Esophagus squamous epithelium (tissue), 5 donors: ENCODE results near the gene SCAI. TPM values are rescaled to one million over a fixed set of nuclear protein-coding genes. Genes with fewer than 3 reads are reported as not detected.
"Not testable (repeated sequence)": the region's sequence is repeated elsewhere in the genome, so short reads cannot be mapped to it uniquely, and the experiment has no call there.

Experiments
- DNase-seq: peaks from one replicate; lab custom pipeline; 2025; lab: John Stamatoyannopoulos, UW
- H3K27ac ChIP-seq, 4 donors: fragments of 200-600 bp; sonication (generic); one replicate each; pipeline ENCODE4 v1.5.1; 2016 to 2019; ENCODE audit warnings: mild to moderate bottlenecking in 1 of 4
- H3K27me3 ChIP-seq, 4 donors: fragments of 200-600 bp; sonication (generic); 1 replicate in 3 of 4; 2 replicates in 1 of 4; pipeline versions ENCODE4 v1.5.1 to v1.6.0; 2017 to 2021; ENCODE audit warnings: antibody characterized with exemption in 1 of 4
- H3K36me3 ChIP-seq, 3 donors: fragments of 200-600 bp; sonication (generic); one replicate each; pipeline ENCODE4 v1.5.1; 2016 to 2019
- H3K4me1 ChIP-seq, 3 donors: fragments of 200-600 bp; sonication (generic); one replicate each; pipeline ENCODE4 v1.5.1; 2017 to 2019
- H3K4me3 ChIP-seq, 4 donors: fragments of 200-600 bp; sonication (generic); 1 replicate in 3 of 4; 2 replicates in 1 of 4; pipeline ENCODE4 v1.5.1; 2016 to 2019; ENCODE audit warnings: mild to moderate bottlenecking in 2 of 4, moderate library complexity in 1 of 4
- H3K9me3 ChIP-seq, 3 donors: fragments of 200-600 bp; sonication (generic); one replicate each; pipeline ENCODE4 v1.5.1; 2016 to 2019
- CTCF ChIP-seq, 6 experiments: fragments of 450-650 bp in 4 of 6; fragments of 200-600 bp in 2 of 6; sonication (generic) in 2 of 6; IDR thresholded peaks; one replicate each; pipeline ENCODE4 v1.5.1; 2016 to 2019; ENCODE audit warnings: antibody characterized with exemption in 6 of 6, mild to moderate bottlenecking in 4 of 6, moderate library complexity in 4 of 6
- POLR2A ChIP-seq, 4 donors: fragments of 450-650 bp; IDR thresholded peaks; one replicate each; pipeline ENCODE4 v1.6.1; 2017; ENCODE audit warnings: antibody characterized with exemption in 4 of 4, mild to moderate bottlenecking in 4 of 4, moderate library complexity in 3 of 4
- WGBS, 2 donors: methylation state at CpG; one replicate each; pipeline ENCODE4 v1.1.5; 2018; 5-methylcytosine and 5-hydroxymethylcytosine counted together
- intact Hi-C: fragments of 100-400 bp; cut with DNase I; formaldehyde crosslinking; loops from one replicate; pipeline ENCODE4 v1.15.0; 2022
- total RNA-seq, 4 donors: library from RNA; depleted of rRNA; stranded (reverse); fragments of >200 nt; gene quantifications; one replicate each; pipeline ENCODE4 v1.1.0, GENCODE V29; 2016
- donor health status: DM: yes; HTN: yes; CAD: no.

The SCAI gene
- total RNA-seq, 4 donors from 2014 or later: 3.3 to 9.9 (median 5.3) TPM

GRCh38 chr9:124973807-124974206 is 169.5 kb downstream of the SCAI start:
- intact Hi-C loops: no loop called here

GRCh38 chr9:124972241-124972770 is 171.0 kb downstream of the SCAI start:
- no peak for DNase-seq
- Histone ChIP-seq H3K9me3 (no peaks in the 10 kb centered on the region), H3K27me3 (no peaks in the 10 kb centered on the region), H3K36me3 (peaks cover 0 to 44% (median 0%) of the 10 kb centered on the region in 3 donors), H3K4me1 (no peaks in the 10 kb centered on the region), H3K27ac (no peak overlapping the region), H3K4me3 (no peak overlapping the region)
- WGBS, 2 donors: 72 to 83% methylated on average over 2 of the region's 2 CpGs
- intact Hi-C loops: no loop called here
- TF ChIP-seq POLR2A (IDR thresholded peaks at IDR 0.05): no peak
- TF ChIP-seq CTCF (IDR thresholded peaks at IDR 0.05): no peak

More at GRCh38 chr9:124973807-124974206, 169.5 kb downstream of the SCAI start:
- WGBS, 2 donors: 92 to 94% methylated on average over 6 of the region's 6 CpGs
- H3K27me3 ChIP-seq: no peaks in the 10 kb centered on the region
- H3K4me1 ChIP-seq: no peaks in the 10 kb centered on the region
- DNase-seq: no peak
- H3K4me3 ChIP-seq: no peak overlapping the region
- no peak overlapping the region for H3K27ac ChIP-seq
- H3K9me3 ChIP-seq: no peaks in the 10 kb centered on the region
- TF ChIP-seq POLR2A (IDR thresholded peaks at IDR 0.05): no peak
- no peak for TF ChIP-seq CTCF (IDR thresholded peaks at IDR 0.05)
- peaks cover 0 to 35% (median 0%) of the 10 kb centered on the region in 3 donors for H3K36me3 ChIP-seq

GRCh38 chr9:124969401-124969800 is 173.9 kb downstream of the SCAI start:
- H3K27me3 ChIP-seq: no peaks in the 10 kb centered on the region
- intact Hi-C loops: no loop called here
- H3K36me3 ChIP-seq: peaks cover 0 to 36% (median 0%) of the 10 kb centered on the region in 3 donors
- H3K4me3 ChIP-seq: no peak overlapping the region
- DNase-seq: no peak
- H3K27ac ChIP-seq: no peak overlapping the region
- WGBS, 2 donors: 69 to 76% methylated on average over 2 of the region's 2 CpGs
- H3K9me3 ChIP-seq: no peaks in the 10 kb centered on the region
- no peaks in the 10 kb centered on the region for H3K4me1 ChIP-seq
- TF ChIP-seq POLR2A (IDR thresholded peaks at IDR 0.05) (no peak), CTCF (IDR thresholded peaks at IDR 0.05) (no peak)

GRCh38 chr9:124968238-124968637 is 175.1 kb downstream of the SCAI start:
- no peak overlapping the region for H3K27ac ChIP-seq
- no peaks in the 10 kb centered on the region for H3K9me3 ChIP-seq
- 88 to 94% methylated on average over 9 of the region's 9 CpGs for WGBS, 2 donors
- TF ChIP-seq CTCF (IDR thresholded peaks at IDR 0.05) (no peak), POLR2A (IDR thresholded peaks at IDR 0.05) (no peak)
- no peak for DNase-seq
- H3K4me3 ChIP-seq: no peak overlapping the region
- intact Hi-C loops: no loop called here
- H3K36me3 ChIP-seq: peaks cover 0 to 36% (median 0%) of the 10 kb centered on the region in 3 donors
- H3K27me3 ChIP-seq: no peaks in the 10 kb centered on the region
- no peaks in the 10 kb centered on the region for H3K4me1 ChIP-seq

GRCh38 chr9:124965775-124966568 is 177.4 kb downstream of the SCAI start:
- WGBS, 2 donors: 89 to 90% methylated on average over 3 to 4 of the region's 5 CpGs
- H3K4me1 ChIP-seq, H3K4me3 ChIP-seq, intact Hi-C loops, H3K9me3 ChIP-seq, H3K27me3 ChIP-seq, DNase-seq: not testable (repeated sequence)
- H3K27ac ChIP-seq: peak overlapping the region in 1 of 4 donors; percentile 13
- H3K36me3 ChIP-seq: peaks cover 0 to 27% (median 0%) of the 10 kb centered on the region in 3 donors
